SH-SY5Y (cell line): ENCODE data around the gene PMEPA1.

ENCODE experiments used
- GATA2 ChIP-seq: IDR thresholded peaks from 2 replicates; pipeline ENCODE4 v1.6.1; 2011; ENCODE audit warnings: mild to moderate bottlenecking, low read depth, low read length
- GATA3 ChIP-seq: IDR thresholded peaks from 2 replicates; pipeline ENCODE4 v1.6.1; 2011; ENCODE audit warnings: low read depth, mild to moderate bottlenecking, low read length, moderate library complexity

DNA sequence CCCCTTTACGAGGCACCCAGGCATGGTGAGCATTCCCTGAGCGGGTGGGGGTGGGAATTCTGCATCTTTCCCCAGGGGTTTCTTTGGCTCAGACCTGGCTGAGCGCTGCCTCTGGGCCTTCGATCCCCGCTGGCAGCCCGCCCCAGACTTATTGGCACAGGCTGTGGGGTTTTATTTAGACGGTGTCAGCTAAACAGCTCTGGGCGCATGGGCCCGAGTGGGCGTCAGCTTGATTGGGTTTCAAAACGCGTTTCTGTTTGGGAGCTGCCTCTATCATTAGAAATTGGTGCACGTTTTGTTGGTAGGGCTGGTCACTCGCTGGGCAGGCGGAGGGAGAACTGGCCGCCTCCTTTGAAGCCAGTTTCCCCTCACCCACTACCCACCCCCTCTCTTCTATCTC lies 21.0 kb downstream of the PMEPA1 start:
- TF ChIP-seq GATA3: no peak
- no peak for TF ChIP-seq GATA2
